ENCODE measurements around the gene COL1A1.
A peak's percentile ranks its signal among the peaks of the same experiment; 100 is the strongest.

COL1A1 gene

DNA sequence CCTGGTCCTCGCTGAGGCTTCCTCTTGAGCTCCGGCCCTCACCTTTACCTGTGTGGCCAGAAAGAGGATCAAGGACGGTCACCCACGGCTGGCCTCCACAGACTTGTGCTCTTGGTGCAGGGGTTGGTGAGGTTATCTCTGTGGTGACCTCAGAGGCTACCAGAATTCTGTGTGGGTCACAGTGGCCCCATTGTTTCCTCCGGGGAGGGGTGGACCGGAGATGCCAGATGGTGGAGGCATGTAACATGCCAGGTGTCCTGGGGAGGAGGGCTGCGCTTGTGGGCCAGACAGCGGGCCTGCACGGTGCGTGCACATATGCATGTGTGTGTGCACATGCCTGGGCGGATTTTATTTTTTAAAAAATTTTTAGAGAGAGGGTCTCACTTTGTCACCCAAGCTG lies 29.3 kb downstream of the COL1A1 start:
- no peak for DNase-seq (ENCODE audit: low read depth)

DNA sequence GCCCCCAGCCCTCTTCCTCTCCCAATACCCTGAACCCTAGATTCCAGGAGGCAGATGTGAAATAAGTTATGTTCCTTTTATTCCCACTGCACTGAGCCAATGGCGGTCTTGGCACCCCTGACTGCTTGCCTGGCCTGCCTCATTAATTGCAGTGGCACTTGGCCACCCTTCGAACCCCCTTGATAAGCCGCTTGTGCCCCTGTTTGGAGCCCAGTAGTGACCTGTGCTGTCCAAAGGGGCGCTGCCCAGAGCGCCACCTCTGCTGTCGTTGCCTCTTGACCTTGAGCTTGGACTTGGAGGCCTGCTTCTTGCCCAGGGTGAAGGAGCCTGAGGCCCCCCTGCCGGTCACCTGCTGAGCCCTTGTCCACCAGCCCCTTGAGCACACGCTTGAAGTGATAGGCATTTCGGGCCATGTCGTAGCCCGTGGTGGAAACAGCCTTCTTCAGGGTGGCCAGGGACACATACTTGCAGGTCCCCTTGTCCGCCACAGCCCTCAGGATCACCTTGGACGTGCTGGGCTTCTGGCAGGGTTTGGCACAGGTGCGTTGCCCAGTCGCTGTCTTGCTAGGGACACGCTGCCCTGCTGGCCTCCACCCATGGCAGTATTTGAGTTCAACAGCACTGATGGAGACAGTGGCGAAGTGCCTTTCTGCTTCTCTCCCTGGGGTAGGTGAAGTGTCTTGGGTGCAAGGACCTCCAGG lies 29.9 kb downstream of the COL1A1 start:
- DNase-seq (ENCODE audit: low read depth): no peak

DNA sequence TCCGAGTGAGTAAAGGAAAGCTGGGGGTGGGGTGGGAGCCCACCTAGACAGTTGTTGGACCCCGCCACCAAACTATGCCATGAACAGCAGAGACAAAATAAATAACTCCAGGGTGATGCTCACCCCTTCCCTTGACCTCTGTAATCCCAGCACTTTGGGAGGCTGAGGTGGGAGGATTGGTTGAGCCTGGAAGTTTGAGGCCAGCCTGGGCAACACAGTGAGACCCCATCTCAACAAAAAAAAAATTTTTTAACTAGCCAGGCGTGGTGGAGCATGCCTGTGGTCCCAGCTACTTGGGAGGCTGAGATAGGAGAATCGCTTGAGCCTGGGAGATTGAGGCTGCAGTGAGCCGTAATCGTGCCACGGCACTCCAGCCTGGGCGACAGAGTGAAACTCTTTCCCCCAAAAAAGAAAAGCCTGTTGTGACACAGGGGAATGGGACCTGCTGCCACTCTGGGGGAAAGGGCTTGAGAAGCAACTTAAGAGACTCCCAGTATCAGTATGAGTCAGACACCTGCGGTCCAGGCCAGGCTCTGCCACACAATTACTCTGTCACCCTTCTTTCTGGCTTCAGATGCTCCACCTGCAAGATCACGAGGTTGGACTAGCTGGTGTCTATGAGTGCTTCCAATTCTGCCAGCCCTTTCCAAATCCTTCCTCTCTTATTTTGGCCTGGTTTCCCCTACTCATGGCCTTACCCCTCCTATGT lies 30.6 kb downstream of the COL1A1 start:
- no peak for DNase-seq (ENCODE audit: low read depth)

DNA sequence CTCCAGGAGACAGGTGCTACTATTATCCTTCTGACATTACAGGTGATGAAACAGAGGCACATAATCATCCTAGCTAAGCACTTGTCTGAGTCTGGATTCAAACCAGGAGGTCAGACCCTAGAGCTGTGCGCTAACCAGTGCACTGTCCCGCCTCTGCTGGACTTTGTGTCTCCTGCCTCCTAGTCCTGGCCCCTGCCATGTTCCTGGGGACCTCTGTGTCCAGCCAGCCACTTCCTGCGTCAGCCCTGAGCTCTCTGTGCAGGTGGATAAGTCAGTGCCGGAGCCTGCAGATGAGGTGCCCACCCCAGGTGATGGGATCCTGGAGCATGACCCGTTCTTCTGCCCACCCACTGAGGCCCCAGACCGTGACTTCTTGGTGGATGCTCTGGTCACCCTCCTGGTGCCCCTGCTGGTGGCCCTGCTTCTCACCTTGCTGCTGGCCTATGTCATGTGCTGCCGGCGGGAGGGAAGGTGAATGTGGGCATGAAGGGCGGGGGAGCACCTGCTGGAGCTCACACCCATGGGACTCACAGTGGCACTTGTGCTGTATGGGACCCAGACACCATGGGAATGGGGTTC lies 31.5 kb downstream of the COL1A1 start:
- DNase-seq (ENCODE audit: low read depth): no peak

GRCh38 chr17:50169121-50169764 lies 32.2 kb downstream of the COL1A1 start:
- DNase-seq (ENCODE audit: low read depth): peak; percentile 25

- no peak for DNase-seq (ENCODE audit: low read depth)
Observed at GRCh38 chr17:50168319-50168718, 33.1 kb downstream of the COL1A1 start.

- DNase-seq (ENCODE audit: low read depth): no peak
Observed at GRCh38 chr17:50167371-50167770, 34.1 kb downstream of the COL1A1 start.

DNA sequence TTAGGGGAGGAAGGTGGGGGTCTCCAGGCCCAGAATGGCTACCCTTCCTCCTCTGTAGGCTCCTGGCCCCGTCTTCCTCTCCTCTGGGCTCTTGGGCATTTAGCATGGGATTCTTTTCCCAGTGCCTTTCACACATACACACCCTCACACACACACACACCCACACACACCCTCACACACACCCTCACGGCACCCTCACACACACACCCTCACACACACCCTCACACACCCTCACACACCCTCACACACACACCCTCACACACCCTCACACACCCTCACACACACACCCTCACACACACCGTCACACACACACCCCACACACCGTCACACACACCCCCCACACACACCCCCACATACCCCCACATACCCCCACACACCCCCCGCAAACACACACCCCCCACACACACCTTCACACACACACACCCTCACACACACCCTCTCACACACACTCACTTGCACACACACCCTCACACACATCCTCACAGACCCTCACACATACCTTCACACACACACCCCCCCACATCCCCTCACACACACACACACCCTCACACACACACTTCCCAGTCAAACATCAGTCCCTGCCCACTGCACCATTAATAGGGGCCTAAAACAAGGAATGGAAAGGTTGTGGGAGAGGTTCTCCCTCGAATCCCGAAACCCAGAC lies 34.8 kb downstream of the COL1A1 start:
- no peak for DNase-seq (ENCODE audit: low read depth)

DNA sequence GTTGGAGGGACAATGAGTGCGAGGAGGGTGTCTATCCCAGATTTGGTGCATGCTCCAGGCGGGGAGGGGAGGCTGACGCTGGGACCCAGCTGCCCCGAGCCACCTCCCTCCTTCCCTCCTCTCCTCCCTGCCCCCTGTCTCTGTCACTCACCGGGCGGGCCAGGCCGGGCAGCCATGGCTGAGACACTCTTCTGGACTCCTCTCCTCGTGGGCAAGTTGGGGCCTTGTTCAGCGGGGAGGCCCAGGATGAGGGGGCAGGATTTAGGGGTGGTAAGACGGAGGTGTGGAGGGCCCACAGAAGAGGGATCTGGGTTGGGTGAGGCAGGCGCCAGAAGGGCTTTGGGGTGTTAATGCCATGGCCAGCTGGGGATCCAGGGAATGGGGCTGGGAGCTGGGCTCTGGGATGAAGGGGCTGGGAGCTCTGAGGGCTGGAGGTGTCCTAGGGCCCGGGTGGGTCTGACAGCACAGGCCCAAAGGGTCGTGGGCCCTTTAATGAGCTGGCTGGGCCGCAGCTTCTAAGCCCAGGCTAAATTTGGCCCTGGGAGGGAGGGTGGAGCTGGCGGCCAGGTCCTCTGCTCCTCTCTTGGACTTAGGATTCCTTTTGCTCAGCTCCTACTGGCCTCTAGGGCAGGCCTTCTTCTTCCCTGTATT lies 35.4 kb downstream of the COL1A1 start, which contains the start of gene SGCA:
Gene SGCA, plus strand, starts transcription at position 139 of the 651 bp plus-strand sequence. Its CDS starts 36 bp downstream, at position 175.
- no peak for DNase-seq (ENCODE audit: low read depth)

DNA sequence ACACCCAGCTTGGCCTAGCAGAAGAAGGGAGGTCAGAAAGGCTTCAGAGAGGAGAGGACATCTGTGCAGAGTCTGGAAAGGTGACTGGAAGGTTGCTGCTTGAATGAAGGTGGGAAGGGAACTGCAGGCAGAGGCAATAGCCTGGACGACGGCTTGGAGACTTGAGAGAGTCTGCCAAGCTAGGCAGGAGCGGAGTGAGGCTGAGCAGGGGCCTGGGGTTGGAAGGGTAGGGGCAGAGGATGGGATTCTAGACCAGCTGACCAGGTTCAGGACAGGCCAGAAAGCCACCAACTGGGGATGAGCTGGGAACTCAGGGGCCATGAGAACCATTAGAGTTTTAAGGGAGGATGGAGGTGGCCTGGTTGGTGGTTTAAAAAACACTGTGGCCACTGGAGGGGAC lies 36.0 kb downstream of the COL1A1 start:
- no peak for DNase-seq (ENCODE audit: low read depth)

DNA sequence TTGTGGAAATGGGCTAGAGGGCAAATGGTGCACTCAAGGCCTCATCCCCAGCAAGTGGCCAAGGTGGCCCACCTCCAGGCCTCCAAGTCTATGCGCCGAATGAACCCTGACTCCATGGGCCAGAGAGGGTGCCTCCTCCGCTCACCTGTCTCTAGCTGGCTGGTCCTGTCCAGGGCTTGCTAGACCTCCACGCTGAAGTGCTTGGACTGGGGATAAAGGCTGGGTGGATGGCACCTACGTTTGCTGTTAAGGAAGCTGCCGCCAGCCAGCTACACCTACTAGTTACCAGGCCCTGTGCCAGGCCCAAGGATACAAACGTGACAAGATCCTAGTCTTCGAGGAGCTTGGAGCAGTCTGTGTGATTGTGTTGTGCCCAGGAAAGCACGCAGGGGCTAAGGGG lies 36.4 kb downstream of the COL1A1 start:
- no peak for DNase-seq (ENCODE audit: low read depth)

DNA sequence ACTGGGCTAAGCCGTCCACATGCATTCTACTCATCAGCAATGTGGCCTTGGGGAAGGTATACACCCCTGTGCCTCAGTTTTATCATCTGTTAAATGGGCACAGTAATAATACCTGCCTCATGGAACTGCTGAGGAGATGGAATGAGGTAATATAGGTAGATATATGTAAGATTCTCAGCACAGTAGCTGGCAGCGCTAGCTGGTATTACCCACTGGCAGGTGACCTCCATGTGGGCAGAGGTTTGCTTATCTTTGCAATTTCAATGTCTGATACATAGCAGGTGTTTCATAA lies 36.8 kb downstream of the COL1A1 start:
- no peak for DNase-seq (ENCODE audit: low read depth)

- no peak for DNase-seq (ENCODE audit: low read depth)
Observed at GRCh38 chr17:50163843-50164696, 37.4 kb downstream of the COL1A1 start.

DNA sequence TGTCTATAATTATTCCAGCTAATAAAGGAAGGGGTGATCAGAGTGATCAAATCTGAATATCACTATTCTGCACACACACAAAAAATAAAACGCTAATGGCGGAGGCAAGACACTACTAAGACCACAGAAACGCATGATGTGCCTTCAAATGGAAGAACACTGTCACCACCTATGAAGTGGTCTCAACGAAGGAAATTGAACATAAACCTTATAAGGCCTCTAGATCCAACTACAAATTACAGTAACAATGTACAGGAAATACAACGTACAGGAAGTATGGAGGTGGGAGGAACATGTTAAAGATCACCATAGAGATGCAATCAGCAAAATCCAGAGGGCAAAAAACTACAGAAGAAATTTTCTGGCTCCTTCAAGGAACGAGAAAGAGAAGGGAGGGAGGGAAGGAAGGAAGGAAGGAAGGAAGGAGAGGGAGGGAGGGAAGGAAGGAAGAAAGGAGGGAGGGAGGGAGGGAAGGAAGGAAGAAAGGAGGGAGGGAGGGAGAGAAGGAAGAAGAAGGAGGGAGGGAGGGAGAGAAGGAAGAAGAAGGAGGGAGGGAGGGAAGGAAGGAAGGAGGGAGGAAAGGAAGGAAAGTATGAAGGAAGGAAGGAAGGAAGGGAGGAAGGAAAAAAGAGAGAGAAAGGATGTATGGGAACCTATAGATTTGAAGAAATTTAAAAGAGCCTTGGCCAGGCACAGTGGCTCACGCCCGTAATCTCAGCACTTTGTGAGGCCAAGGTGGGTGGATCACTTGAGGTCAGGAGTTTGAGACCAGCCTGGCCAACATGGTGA lies 38.8 kb downstream of the COL1A1 start:
- DNase-seq (ENCODE audit: low read depth): no peak

- DNase-seq (ENCODE audit: low read depth): no peak
Observed at GRCh38 chr17:50161911-50162288, 39.5 kb downstream of the COL1A1 start.

DNA sequence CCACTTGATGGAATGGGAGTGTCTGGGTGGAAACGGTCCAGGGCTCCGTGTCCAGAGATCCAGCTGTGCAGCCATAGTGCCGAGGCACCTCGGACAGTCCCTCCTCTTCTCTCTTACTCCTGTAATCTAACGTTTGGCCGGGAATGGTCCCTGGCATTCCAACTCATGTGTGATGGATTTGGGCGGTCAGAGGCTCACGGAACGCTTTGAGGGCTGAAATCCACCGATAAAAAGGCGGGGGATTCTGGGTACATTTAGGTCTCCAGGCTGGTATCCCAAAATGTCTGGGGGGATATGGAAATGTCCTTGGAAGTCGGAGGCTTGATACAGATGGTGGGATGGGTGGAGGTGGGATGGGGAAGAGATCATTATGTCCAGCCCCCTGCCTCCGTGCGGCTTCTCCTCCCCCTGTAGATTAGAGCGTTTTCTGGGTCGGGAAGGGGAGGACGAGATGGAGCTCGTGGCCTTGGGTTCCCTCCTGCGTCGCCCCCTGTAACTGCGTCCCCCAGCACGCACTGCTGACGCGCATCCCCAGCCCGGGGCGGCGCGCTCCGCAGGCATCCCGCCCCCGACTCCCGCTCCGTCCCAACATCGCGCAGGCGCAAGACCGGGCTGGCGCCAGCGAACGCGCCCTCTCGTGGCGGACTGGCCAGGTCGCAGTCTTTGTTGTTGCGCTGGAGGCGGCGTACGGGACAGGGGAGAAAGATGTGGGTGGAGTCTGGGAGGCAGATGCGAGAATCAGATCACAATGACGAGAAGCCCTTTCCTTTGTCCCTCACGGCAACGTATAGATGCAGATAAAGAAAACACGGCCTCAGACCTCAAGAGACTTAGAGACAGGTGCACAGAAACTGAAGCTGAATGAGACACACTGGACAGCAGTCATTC lies 40.2 kb downstream of the COL1A1 start:
- peak; percentile 92 for DNase-seq (ENCODE audit: low read depth)

DNA sequence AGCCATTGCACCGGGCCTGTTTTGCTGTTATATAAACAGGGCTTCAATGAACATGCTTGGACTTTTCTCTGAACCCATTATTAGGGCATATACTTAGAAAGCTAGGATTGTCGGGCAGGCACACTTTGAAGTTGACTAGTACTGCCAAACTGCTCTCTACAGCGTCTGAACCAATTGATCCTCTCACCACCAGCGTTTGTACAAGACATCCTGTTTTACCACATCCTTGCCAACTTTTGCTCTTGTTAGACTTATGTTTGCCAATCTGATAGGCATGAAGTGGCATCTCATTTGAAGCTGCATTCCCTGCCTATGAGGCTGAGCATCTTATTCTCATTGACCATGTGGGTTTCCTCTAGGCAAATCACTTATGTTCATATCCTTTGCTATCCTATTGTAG lies 43.5 kb downstream of the COL1A1 start:
- no peak for DNase-seq (ENCODE audit: low read depth)

GRCh38 chr17:50155115-50155819 lies 46.2 kb downstream of the COL1A1 start:
- no peak for DNase-seq (ENCODE audit: low read depth)

DNA sequence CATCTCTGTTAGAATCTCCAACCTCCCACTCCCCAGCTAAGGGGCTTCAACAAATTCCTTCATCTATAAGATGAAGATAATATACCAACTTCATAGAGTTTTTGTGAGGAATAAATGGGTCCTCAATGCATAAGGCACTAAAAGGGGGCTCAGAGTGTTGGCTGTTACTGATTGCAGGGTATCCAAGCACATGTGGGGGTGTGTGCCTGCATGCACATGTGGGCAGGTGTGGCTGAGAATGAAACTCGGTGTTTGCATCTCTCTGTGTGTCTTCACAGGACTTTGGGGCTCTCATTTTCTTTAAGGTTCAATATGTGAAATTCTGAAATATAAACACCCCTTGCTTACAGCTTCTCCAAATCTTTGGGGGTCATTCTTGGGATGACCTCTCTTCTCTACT lies 46.8 kb downstream of the COL1A1 start:
- DNase-seq (ENCODE audit: low read depth): no peak

All from activated T-helper 1 cell treated with Interleukin-2 at 50 U/mL for 16 hours (primary cell).